GM20431 (cell line): ENCODE results near the gene CYBA.

Experiments
- in situ Hi-C: fragments of 300-500 bp; cut with MseI, MboI; formaldehyde crosslinking; loops from one replicate; pipeline ENCODE4 v1.15.0; 2020; ENCODE audit warnings: low sequenced_read_pairs; ENCODE audit not compliant: unreplicated experiment

Gene CYBA

GRCh38 chr16:88595921-88596320, 54.9 kb downstream of the CYBA start:
- in situ Hi-C loops: no loop called here

GRCh38 chr16:88595101-88595500, 55.8 kb downstream of the CYBA start:
- in situ Hi-C loops: no loop called here

- in situ Hi-C loops: no loop called here
Observed at GRCh38 chr16:88593910-88594309, 56.9 kb downstream of the CYBA start.

- in situ Hi-C loops: no loop called here
Observed at GRCh38 chr16:88593489-88593888, 57.4 kb downstream of the CYBA start.
